HG02943 (cell line): Measurements from ENCODE around the gene SIPA1.

Experiments
- ATAC-seq: cut with Tn5 transposase; IDR thresholded peaks from one replicate; pipeline ENCODE4 v1.9.1; 2021; ENCODE audit warnings: mild to moderate bottlenecking, low read depth, moderate library complexity; ENCODE audit not compliant: unreplicated experiment

SIPA1 gene

DNA sequence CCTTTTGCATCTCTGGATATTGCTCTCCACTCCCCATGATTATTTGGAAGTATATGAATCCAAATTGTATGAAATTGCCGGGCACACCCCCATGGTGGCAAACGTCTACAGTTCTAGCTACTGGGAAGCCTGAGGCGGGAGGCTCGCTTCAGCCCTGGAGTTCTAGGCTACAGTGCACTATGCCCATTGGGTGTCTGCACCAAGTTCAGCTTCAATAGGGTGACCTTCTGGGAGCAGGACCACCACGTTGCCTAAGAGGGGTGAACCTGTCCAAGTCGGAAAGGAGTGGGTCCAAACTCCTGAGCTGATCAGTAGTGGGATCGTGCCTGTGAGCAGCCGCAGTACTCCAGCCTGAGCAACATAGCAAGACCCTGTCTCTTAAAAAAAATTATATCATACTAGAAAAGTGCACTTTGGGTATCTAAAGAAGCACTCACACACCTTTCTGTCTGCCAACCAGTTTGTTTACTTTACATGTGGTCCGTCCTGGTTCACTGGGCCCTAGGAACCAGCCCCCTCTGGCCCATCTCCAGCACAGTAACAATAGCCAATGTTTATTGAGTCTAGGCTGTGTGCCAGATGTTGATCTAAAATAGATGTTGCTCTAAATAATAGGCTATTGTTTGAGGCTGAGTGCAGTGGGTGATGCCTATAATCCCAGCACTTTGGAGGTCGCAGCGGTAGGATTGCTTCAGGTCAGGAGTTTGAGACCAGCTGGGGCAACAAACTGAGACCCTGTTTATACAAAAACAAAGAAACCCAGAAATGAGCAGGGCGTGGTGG is 57.7 kb downstream of the SIPA1 start:
- ATAC-seq: no peak

DNA sequence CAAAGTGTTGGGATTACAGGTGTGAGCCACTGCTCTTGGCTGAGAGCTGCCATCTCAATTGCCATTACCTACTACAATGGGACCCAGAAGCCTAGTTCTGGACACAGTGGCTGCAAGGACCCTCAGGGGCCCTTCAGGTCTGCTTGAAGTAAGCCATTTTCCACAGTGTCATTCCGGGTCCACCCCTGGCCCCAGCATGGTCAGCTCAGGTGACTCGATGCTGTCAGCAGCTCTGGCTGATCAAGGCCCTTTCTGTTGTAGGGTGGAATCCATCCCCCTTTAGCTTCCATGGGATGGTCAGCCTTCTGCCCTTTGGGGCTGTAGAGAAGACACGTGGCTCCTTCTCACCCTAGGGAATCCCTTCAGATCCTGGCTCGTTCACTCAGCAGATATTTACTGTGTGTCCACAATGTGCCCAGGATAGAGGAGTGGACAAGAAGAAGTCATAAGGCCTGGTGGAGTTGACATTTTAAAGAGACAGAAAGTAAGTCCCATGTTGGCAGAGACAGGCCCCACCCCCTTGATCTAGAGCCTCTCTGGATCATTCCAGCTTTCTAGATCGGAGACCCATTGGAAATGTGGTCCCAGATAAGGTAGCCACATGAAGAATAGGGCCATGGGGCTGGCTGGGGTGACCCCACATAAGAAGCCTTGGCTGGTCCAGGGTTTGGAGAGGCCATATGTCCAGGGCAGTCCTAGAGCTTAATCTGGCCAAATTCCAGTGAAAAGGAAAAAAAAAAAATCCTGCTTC is 59.1 kb downstream of the SIPA1 start:
- no peak for ATAC-seq

DNA sequence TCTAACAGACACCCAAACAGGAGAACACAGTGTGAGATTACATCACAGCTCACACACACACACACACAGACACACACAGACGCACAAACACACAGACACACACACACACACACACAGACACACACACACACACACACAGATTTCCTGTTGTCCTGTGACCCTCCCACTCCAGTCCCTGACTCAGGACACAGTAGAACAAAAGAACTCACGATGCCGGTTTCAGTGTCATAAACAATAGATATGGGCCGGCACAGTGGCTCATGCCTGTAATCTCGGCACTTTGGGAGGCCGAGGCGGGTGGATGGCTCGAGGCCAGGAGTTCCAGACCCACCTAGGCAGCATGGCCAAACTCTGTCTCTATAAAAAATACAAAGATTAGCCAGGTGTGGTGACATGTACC is 60.3 kb downstream of the SIPA1 start:
- no peak for ATAC-seq

DNA sequence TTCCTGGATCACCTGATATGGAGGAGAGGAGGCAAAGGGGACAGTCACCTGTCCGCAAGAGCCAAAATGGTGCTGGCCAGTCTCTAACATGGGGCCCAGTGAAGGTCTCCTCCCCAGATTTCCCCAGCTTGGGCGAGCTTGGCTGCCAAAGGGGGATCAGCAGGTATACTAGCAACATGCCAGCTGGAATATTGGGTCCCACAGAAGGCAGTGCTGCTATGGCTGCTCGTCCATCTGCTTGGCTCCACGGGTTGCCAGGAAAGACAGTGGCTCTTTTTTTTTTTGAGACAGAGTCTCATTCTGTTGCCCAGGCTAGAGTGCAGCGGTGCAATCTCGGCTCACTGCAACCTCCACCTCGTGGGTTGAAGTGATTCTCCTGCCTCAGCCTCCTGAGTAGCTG is 61.4 kb downstream of the SIPA1 start:
- ATAC-seq: no peak

DNA sequence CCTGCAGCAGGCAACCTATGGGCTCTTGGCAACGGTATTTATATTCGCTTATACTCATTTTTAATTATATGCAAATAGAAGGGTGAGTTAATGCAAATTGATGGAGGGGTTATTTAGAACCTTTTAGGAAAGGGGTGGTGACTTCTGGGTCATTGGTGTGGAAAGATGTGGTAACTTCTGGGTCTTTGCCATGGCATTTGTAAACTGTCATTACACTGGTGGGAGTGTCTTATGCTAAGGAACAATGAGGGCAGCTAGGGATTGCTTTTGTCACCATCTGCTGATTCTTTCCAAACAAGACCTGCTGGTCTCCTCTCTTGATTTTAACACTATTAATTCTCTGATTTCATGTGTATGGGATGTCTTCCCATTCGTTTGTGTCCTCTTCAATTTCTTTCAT is 62.5 kb downstream of the SIPA1 start:
- no peak for ATAC-seq
